ENCODE results near the gene TSPAN7. TPM values are rescaled to one million over a fixed set of nuclear protein-coding genes. Genes with fewer than 3 reads are reported as not detected.

TSPAN7 gene
- total RNA-seq, 1 experiment from 2014 or later, result not detected

DNA sequence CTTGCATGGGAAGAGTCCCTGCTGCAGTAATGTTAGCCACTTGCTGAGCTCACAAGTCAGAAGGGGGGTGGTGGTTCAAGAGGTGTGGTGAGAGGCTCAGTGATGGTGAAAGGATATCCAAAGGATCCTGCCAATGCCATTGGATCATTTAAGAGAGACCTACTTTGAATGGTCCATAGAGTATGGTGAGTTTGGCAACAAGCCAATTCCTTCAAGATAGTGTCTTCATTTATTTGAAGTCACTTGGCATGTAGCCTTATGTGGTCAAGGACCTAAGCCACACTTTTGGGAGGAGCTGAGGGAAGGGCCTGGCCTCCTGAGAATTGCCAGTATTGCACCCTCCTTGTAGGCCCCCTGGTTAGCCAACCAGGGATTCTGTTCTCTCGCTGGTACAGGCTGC lies 87.9 kb downstream of the TSPAN7 start:
- Histone ChIP-seq H3K4me3 (no peak overlapping the region), H4K20me1 (ENCODE audit: insufficient read depth) (no peaks in the 10 kb centered on the region), H2AFZ (no peak overlapping the region), H3K36me3 (ENCODE audit: low read depth) (no peaks in the 10 kb centered on the region), H3K9me2 (ENCODE audit: insufficient read depth) (no peaks in the 10 kb centered on the region), H3K79me2 (ENCODE audit: low read depth) (no peaks in the 10 kb centered on the region), H3K27me3 (ENCODE audit: insufficient read depth, low read depth) (no peaks in the 10 kb centered on the region), H3F3A (ENCODE audit: insufficient read depth, low read depth) (no peaks in the 10 kb centered on the region), H3K4me2 (no peak overlapping the region), H3K27ac (no peak overlapping the region), H3K4me1 (replicated peaks; ENCODE audit: insufficient read depth) (no peaks in the 10 kb centered on the region), H3K9me3 (ENCODE audit: insufficient read depth, low read depth) (no peaks in the 10 kb centered on the region)
- intact Hi-C loops (cut with micrococcal nuclease; ENCODE audit: unreplicated experiment), result no loop called here
- TF ChIP-seq, protein P1, sequence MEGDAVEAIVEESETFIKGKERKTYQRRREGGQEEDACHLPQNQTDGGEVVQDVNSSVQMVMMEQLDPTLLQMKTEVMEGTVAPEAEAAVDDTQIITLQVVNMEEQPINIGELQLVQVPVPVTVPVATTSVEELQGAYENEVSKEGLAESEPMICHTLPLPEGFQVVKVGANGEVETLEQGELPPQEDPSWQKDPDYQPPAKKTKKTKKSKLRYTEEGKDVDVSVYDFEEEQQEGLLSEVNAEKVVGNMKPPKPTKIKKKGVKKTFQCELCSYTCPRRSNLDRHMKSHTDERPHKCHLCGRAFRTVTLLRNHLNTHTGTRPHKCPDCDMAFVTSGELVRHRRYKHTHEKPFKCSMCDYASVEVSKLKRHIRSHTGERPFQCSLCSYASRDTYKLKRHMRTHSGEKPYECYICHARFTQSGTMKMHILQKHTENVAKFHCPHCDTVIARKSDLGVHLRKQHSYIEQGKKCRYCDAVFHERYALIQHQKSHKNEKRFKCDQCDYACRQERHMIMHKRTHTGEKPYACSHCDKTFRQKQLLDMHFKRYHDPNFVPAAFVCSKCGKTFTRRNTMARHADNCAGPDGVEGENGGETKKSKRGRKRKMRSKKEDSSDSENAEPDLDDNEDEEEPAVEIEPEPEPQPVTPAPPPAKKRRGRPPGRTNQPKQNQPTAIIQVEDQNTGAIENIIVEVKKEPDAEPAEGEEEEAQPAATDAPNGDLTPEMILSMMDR (conservative IDR thresholded peaks at IDR 0.05), result no peak
- TF ChIP-seq EZH2 (IDR thresholded peaks at IDR 0.05; ENCODE audit: low read depth), result no peak
- CTCF ChIA-PET, result no interaction called here
- POLR2A ChIA-PET (ENCODE audit: unreplicated experiment), result no interaction called here
- no TSS peak for BruUV-seq (replicated peaks)
- no peak for DNase-seq

DNA sequence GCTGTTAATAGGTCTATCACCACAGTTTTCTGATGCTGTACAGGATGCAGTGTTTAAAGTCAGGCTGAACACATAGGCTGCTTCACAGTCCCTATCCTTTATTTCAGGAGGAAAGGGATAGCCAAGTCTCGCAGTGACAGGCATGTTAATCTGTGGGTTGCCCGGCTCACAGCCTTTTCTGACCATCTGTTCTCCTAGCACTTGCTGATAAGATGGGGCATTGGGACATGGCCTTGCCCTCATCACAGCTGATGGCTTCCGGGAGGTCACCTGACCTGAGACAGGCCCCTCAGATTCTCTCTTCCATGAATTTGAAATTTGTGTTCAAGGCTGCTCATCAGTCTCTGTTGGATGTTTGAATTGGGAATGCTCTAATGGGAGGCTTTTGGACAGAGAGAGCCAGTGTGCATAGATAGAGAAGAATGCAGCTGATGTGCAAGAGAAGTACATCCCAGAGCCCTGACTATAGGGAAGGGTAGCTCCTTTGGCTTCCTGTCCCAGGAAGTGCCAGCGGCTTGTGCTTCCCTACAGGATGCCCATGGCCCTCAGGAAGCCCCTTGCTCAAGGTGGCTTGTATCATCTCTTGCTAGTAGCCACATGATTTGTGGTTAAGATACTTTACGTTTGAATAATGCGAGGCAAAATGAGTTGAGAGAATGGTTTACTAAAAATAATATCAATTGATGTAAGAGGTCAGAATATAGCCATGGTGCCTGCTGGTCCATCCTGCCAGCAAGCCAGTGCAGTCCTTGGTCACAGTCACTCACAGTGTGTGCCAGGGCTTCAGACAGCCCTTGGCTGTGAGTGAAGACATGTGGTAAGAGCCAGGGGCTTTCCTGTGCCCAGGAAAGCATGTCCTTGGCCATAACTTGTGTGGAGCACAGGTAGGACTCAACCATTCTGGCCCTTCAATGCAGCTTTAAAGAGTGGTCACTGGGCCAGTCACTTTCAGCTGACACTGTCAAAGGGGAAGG lies 88.6 kb downstream of the TSPAN7 start:
- no peak for DNase-seq
- Histone ChIP-seq H3K79me2 (ENCODE audit: low read depth) (no peaks in the 10 kb centered on the region), H3K27me3 (ENCODE audit: insufficient read depth, low read depth) (no peaks in the 10 kb centered on the region), H2AFZ (no peak overlapping the region), H3K9me3 (ENCODE audit: insufficient read depth, low read depth) (no peaks in the 10 kb centered on the region), H3K9me2 (ENCODE audit: insufficient read depth) (no peaks in the 10 kb centered on the region), H3F3A (ENCODE audit: insufficient read depth, low read depth) (no peaks in the 10 kb centered on the region), H3K4me3 (no peak overlapping the region), H3K36me3 (ENCODE audit: low read depth) (no peaks in the 10 kb centered on the region), H4K20me1 (ENCODE audit: insufficient read depth) (no peaks in the 10 kb centered on the region), H3K4me1 (replicated peaks; ENCODE audit: insufficient read depth) (no peaks in the 10 kb centered on the region), H3K27ac (no peak overlapping the region), H3K4me2 (no peak overlapping the region)
- TF ChIP-seq, protein P1 (conservative IDR thresholded peaks at IDR 0.05), result no peak
- no peak for TF ChIP-seq EZH2 (IDR thresholded peaks at IDR 0.05; ENCODE audit: low read depth)
- ChIA-PET CTCF (no interaction called here), POLR2A (ENCODE audit: unreplicated experiment) (no interaction called here)
- BruUV-seq (replicated peaks), result no TSS peak
- intact Hi-C loops (cut with micrococcal nuclease; ENCODE audit: unreplicated experiment), result no loop called here

DNA sequence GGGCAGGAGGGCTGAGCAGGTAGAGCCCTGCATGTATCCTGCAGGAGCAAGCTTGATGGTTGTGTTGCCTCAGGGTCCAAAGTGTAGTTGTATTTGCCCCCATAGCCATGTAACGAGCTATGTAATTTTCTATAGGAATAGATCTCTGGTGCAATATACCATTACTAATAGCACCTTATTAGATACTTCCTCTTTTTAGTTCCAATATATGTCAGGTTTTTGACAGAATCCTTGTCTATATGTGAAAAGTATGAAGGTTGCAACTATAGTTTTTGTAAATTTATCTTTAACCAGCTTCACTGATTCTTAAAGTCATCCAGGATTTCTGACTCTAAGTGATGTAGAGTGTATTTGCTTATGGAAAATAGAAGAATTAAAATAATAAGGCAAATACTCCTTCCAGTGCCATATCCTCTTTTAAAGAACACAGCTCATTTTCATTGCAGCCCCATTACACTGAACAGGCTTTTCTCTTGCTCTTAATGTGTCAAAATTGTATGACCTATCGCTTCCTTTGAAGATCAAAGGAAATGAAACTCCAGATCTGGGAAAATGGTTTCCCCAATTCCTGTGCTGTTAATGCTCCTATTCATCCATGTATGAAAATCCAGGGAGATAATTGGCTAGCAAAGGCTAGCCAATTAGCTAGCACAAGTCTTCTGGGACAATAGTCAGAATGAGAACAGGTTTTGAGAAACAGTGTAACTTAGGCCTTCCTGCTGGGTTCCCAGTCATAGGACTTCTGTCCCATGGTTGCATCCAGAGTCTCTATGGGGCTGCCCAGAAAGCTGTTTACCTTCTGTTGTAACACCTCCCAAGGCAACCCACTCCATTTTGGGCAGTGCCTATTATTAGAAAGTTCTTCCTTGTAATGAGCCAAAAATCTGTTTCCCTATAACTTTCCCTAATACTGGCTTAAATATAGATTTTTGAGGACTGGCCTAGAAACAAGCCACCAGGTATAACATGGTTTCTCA lies 90.6 kb downstream of the TSPAN7 start:
- Histone ChIP-seq H3K4me2 (no peak overlapping the region), H3K4me3 (no peak overlapping the region), H2AFZ (no peak overlapping the region), H3K9me2 (ENCODE audit: insufficient read depth) (no peaks in the 10 kb centered on the region), H3K27me3 (ENCODE audit: insufficient read depth, low read depth) (no peaks in the 10 kb centered on the region), H3K27ac (no peak overlapping the region), H4K20me1 (ENCODE audit: insufficient read depth) (no peaks in the 10 kb centered on the region), H3K79me2 (ENCODE audit: low read depth) (no peaks in the 10 kb centered on the region), H3K9me3 (ENCODE audit: insufficient read depth, low read depth) (no peaks in the 10 kb centered on the region), H3K36me3 (ENCODE audit: low read depth) (no peaks in the 10 kb centered on the region), H3F3A (ENCODE audit: insufficient read depth, low read depth) (no peaks in the 10 kb centered on the region), H3K4me1 (replicated peaks; ENCODE audit: insufficient read depth) (no peaks in the 10 kb centered on the region)
- POLR2A ChIA-PET (ENCODE audit: unreplicated experiment), result no interaction called here
- BruUV-seq (replicated peaks), result no TSS peak
- DNase-seq, result no peak
- CTCF ChIA-PET, result no interaction called here
- TF ChIP-seq, protein P1 (conservative IDR thresholded peaks at IDR 0.05), result no peak
- no peak for TF ChIP-seq EZH2 (IDR thresholded peaks at IDR 0.05; ENCODE audit: low read depth)
- intact Hi-C loops (cut with micrococcal nuclease; ENCODE audit: unreplicated experiment), result no loop called here
